NCI-H2029 (cell line): ENCODE measurements around the gene TNFRSF11A.

Source experiments
- DNase-seq: peaks from one replicate; lab custom pipeline; 2025; lab: John Stamatoyannopoulos, UW

Gene TNFRSF11A

DNA sequence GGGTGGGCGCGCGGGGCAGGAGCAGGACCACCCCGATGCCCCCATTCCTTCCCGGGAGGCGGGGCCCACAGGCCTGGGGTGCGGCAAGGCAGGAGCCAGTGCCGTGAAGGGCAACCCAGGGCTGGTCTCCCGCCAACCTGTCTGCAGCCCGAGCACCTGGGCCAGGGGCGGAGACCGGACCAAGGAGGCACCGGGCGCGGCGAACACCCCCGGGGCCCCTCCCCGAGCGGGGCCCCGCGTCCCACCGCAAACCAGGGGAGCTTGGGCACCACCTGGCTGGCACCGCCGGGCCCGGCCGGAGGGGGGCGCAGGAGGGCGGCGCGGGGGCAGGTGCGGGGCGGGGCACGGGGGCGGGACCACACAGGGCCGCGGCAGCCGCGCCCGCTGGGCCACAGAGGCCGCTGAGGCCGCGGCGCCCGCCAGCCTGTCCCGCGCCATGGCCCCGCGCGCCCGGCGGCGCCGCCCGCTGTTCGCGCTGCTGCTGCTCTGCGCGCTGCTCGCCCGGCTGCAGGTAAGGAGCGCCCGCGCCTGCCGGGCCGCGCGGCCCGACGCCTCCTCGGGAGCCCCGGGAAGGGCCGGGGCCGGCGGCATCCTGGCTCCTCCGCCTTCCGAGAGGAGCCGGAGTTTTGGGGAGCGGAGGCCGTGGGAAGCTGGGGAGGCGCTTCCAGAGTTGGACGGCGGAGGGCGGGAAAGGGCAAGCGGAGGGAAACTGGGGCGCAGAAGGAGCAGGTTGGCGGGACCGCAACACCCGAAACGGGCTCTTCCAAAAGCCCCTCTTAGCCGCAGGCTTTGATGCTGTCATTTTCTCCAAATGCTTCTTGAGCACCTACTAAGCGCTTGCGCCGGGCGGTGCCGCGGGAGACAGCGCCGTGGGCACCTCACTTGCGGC lies at the start of gene TNFRSF11A:
Gene TNFRSF11A (plus strand): TSS at position 394 of the 889 bp plus-strand sequence. CDS start 43 bp downstream, at position 437.
- no peak for DNase-seq

DNA sequence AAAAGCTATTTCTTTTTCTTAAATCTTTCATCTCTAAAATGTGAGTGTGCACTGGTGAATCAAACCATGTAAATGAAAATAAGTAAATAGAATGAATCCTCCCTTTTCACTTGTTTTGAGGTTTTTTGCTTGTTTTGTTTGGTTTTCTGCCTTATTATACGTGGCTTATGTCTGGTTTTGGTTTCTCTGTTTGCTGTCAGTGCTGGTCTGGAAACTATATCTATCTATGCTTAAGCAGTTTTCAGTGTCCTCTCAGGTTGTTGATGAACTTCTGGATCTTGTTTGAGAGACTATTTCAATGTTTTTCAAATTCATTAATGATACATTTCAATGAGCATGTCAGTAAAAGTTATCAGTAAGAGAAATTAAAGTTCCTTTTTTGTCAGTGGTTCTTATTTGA lies 48.1 kb upstream of the TNFRSF11A start:
- DNase-seq, result no peak

DNA sequence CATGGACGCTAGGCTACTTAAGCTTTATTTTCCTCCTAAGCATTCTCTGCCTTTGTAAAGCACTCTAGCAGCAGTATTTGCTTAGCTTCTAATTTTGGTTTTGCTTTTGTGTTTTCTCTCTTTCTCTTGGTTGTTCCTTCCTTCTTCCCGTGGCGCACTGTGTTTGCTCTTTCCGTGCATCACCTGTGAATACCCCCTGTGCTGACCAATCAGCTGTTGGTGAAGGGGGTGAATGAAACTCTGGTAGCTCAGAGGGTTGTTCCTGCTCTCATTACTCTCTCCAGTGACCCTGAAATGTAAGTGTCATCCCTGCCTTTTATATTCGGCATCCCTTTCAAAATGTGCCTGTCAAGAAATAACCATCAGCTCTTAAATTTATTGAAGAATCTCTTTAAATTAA lies 45.5 kb upstream of the TNFRSF11A start:
- peak; percentile 52 for DNase-seq

DNA sequence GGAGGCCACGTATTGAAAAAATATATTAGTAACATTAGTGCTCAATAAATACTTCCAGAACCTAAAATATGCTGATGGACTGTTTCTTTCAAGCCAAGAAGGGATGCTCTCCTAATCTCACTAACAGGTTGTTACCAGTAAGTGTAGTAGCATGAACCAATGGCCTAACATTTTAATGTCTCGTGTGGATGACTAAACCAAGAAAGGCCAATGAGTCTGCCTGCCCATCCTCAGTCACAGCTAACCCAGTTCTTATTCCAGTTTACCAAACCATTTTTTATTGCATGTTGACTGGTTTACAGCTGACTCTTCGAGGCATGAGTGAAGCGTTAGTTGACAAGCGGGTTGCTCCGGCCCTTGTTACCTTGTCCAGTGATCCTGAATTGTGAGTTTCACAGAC lies 45.1 kb upstream of the TNFRSF11A start:
- no peak for DNase-seq

DNA sequence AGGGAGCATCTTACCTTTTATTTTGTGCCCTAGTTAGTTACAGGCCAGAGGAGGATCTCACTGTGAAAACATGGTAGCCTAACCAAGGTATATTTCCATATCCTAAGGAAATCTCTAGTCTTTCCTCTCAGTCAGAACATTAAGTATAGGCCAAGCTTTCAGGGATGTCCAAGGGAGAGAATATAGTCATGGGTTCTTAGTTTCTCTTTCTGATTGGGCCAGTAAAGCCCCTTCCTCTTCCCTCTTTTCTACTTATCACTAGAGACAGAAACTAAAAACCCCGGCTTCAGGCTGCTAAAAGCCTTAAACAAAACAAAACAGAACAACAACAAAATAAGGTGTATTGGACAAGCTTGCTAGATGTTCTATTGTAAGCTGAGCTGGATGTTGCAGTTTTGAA lies 44.3 kb upstream of the TNFRSF11A start:
- DNase-seq, result no peak

DNA sequence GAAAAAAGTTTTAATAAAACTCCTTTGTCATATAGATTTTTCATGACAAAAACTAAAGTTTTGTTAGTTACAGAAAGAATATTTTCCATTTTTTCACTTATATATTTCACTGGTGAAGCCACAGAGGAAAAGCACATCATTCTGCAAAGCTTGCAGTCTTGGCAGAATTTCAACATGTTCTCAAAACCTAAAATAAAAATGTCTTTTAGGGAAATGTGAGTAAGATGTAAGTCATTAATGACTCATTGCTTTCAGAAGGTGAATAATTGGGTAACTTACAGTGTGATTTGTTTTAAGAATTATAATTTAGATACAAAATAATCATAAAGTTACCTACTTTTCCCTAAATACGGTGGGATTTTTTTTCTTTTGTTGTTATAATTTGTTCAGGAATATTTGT lies 43.4 kb upstream of the TNFRSF11A start:
- no peak for DNase-seq

DNA sequence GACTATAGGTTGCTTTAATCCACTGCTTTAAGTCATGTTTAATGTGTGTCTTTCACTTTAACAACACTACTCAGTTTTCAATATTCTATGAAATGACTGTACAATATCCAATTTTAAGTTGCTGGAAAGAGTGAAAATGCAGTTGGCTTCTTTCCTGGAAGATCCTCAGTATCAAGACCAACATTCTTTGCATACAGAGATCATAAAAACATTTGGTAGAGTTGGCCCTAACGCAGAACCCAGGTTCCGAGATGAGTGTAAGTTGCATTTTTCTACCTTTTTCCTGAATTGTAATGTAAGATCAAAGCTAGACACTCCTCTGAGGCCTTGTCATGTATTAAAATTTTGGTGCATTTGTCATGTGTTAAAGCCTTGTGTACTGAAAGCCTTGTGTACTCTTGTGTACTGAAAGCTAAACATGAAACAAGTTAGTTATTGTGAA lies 42.9 kb upstream of the TNFRSF11A start:
- DNase-seq, result no peak

DNA sequence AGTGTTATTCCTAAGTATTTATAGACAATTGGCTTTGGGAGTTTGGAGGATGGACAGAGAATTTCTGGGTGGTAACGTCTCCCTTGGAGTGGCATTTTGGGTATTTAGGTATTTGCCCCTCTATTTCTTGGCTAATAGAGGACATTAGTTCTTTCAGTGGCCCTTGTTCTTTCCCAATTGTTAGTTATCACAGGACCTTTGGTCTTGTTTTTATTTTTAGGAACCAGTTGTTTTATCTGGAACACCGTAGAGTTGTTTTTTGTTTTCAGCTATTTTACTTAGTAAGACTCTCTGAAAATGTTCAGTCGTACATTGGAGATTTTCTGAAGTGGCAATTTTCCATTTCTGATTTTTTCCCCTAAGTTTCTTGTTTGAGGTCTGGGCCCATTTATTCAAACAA lies 40.5 kb upstream of the TNFRSF11A start:
- DNase-seq, result no peak

DNA sequence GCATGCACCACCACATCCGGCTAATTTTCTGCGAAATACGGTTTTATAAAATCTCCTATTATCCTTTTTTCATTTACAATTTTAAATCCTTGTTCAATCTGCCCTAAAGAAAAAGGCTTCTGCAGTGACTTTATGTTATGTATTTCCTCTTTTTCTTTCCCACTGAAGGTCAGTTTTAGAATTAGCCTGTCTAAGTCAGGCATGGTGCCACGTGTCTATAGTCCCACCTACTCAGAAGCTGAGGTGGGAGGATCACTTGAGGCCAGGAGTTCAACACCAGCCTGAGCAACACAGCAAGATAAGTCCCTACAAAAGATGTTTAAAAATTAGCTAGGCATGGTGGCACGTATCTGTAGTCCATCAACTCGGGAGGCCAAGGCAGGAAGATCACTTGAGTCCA lies 39.8 kb upstream of the TNFRSF11A start:
- no peak for DNase-seq

DNA sequence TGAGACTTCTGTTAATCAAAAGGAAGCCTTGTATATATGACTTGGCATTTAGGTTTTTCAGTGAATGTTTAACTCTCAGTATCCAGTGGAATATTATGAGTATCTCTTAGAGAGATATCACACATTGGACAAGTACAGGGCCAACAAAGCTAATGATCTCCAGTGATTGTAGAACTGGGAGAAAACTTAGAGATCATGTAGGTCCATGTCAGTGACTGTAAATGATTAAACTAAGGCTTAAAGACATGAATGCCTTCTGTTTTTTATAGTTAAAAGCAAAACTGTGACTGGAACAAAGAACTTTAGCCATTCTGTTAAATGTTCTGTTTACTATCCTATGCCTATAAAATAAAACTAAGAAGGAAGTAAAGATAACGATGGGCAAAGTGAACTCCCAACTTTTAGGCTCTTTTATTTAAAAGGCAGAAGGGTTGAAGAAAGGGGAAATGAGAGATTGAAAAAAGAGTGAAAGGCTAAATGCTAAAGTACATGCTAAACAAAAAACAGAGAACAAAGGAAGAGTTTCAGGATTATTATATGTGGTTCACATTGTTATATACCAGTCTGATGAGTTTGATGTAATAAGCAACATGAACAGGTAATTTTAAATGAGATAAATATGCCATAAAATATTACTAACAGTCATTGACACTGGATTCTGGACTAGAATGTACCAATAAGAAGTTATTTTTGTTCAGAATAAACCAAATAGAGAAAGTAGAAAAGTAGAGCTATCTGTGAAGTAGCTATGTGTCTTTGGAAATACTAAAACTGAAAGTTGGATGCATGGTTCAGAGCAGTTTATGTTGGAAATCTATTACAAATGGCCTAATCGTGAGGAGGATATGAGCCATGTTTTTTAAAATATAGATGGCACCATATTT lies 37.1 kb upstream of the TNFRSF11A start:
- no peak for DNase-seq

DNA sequence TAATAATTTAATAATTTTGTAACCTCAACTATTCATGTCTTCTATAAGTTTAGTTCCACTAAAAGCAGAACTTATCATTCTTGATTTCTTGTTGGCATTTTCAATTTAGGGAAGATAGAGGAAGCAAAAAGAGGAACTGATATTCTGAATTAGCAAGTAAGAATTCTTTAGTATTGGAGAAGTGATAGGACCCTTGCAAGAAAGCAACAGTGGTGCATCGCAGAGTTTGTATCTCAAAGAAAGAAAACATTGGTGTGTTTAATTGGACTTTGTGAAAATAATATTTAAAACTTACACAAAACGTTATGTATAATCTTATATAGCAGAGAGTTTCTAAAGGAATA lies 36.5 kb upstream of the TNFRSF11A start:
- DNase-seq, result no peak

DNA sequence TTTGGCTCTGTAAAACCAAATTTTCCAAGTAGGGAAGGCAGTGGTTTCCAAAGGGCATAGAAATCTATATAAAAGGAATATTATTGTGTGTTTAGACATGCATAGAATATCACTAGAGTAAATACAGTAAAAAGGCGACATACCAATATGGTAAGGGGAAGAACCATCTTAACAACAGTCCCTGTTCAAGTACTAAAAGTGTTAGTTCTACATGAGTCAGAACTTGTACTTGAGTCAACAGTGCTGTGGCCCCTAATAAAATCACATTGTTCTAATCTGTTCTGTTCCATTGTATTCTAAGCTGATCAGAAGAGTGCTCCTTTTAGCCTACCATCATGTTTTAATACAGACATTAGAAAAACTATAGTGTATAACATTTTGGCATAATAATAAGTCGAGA lies 36.1 kb upstream of the TNFRSF11A start:
- no peak for DNase-seq

DNA sequence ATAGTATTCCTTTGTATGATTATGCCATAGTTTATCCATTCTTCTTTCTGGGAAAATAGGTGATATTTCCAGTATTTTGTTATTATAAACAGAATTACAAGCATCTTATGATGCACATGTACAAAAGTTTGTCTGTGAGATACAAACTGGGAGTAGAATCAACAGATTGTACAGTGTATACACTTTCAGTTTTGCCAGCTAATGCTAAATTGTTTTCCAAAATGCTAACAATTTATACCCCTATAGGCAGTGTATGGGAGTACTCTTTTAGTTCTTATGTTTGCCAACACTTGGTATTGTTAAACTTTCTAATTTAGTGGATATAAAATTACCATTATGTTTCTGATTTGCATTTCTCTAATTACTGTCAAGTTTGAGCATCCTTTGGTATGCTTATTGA lies 31.0 kb upstream of the TNFRSF11A start:
- no peak for DNase-seq

DNA sequence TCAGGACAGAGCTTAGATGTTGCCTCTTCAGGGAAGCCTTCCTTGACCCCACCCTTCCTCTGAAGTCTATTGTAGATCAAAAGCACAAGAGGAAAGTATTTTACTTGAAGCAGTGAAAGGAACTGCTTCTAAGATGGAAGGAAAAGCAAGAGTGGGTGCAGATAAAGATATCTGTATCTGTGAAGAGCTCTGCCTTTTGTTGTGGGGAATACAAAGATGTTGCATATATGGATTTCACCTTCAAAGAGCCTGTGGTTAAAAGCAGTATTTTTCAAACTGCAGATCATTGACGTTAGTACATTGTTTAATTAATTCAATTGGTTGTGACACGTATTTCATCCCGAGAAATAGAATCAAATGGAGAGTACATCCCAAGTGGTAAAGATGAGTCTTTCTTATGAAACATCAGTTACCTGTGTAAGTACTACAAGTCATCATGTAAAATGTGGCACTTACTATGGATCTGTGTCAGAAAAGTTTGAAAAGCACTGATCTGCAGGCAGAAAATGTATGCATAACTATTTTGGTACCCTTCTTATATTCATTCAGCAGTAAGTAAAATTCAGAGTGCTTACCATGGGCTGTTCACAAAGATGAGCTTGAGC lies 24.6 kb upstream of the TNFRSF11A start:
- DNase-seq, result no peak

DNA sequence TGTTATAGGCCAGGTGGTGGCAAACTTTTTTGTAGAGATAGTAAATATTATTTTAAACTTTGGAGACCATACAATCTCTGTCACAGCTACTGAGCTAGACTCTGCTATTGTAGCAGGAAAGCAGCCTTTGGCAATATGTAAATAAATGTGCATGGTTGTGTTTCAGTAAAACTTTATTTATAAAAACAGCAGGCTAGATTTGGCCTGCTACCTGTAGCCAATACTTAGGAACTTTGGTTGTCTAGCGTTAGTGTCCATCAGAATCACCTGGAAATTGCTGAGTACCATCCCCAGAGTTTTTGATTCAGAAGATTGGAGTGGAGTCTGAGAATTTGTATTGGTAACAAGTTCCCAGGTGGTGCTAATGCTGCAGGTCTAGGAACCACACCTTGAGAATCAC lies 23.8 kb upstream of the TNFRSF11A start:
- no peak for DNase-seq

DNA sequence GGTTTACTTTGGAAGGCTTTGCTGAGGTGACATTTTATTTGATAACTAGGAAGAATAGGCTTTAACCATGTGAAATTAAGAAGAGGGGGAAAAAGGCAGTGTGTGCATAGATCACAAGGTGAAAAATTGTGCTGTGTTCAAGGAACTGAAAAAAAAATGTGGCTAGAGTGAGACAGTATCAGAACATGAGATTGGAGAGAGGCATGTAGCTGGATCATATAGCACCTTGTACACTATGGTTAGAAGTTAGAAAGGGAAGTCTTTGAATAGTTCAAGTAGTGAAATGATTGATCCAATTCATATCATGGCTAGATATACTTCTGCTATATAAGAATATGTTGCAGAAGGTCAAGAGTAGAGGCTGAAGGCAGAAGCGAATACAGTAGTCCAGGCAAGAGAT lies 12.3 kb upstream of the TNFRSF11A start:
- DNase-seq, result no peak

DNA sequence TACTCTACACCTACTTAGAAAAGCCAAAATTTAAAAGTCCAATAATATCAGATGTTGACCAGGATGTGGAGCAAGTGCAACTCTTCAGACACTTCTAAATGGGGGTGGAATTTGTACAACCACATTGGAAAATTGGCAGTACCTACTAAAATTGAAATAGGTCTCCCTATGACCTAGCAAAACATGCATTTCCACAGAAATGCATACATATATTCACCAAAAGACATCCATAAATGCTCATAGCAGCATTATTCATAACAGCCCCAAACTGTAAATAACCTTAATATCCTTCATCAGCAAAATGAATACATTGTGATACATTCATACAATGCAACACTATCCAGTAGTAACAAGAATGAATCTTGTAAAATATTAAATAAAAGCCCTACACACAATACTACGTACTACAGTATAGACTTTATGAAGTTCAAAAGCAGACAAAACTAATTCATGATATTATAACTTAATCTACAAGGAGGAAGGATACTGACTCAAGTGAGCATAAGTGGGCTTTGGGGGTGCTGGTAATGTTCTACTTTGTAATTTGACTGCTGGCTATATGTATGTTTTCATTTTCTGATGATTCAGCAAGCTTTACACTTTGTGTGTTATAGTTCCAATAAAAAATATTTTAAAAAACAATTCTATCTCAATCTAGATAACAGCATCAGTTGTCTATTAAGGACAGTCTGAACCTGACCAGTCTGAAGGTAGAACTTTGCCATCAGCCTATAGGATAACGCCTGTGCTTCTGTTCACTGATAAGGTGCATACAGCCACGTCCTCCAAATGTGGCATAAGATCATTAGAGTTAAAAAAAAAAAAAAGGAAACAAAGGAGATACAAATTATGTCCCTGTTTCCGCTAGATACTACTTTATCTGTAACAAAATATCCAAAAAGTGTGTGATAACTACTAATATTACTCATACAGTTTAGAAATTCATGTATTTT lies 6.6 kb upstream of the TNFRSF11A start:
- no peak for DNase-seq

DNA sequence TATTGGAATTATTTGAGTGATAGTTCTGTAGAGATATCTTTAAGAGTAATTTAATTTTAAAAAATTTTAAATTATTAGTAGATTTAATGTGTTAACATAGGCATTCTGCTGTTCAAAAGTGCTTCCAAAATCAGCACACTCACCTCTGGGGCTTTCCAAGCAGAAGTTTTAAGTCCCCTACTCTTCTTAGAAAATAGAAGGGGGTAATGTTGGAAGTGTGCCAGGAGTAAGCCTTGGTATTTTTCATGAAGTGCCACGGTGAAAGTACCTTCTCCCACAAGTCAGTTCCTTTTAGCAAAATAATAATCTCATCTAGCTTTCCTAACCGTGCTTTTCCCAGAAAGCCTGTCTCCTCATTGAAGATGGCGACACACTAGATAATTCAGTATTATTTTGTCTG lies 3.9 kb upstream of the TNFRSF11A start:
- no peak for DNase-seq

DNA sequence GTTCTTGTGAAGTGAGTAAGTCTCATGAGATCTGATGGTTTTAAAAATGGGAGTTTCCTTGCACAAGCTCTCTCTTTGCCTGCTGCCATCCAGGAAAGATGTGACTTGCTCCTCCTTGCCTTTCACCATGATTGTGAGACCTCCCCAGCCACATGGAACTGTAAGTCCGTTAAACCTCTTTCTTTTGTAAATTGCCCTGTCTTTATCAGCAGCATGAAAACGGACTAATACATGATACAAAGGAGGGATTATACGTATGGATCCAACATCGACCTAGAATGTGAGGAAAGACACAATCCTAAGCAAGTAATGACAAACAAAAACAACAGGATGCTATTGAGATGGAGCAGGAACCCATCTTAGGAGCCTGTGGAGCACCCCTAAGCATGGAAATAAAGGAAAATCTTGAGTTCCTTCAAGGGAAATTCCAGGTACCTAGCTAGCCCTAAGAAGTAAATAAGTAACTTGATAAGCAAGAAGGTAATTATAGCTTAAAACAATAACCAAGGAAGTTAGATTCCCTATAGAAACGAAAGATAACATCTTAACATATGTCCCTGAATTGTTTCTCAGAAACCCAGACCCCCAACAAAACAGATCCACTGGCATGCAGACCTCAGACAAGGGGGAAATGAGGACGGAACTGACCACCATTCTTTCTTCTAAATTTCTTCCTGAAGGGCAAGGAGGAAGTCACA lies 1.5 kb upstream of the TNFRSF11A start:
- DNase-seq, result no peak

DNA sequence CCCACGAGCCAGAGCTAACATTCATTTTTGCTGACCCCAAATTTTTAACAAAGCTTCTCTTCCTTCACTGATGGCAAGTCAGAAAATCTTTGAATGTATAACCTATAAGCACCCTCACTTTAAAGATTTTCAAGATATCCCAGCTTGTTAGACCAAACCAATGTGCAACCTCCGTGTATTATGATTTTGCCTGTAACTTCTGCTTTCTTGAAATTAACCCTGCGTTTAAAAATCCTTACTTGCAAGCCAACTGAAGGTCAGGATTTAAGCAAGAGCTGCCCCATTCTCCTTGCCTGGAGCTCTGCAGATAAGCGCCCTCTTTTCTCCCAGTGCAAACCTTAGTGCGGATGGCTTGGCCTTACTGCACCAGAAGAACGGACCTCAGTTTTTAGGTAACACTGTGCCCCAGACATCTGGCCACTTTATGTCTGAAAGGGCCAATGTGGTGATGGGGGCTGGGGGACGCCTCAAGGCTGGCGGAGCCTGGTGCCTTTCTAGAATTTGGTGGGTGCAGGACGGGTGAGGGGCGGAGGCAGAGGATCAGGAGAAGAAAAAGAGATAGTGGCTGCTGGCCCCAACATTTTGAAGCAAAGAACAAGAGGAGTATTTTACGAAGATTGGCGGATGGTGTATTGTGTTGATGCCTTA lies 805 bp upstream of the TNFRSF11A start:
- no peak for DNase-seq
